Endothelial cell of umbilical vein (primary cell): ENCODE results near the gene GUCA2A. TPM values are rescaled to one million over a fixed set of nuclear protein-coding genes. Genes with fewer than 3 reads are reported as not detected.

Experiments used
- BruUV-seq: library from RNA; stranded (reverse); fragments of 400-500 nt; replicated peaks from 2 replicates; lab custom pipeline; 2021; lab: Mats Ljungman, UMichigan
- CTCF ChIA-PET: fragments of 300-600, 350-600 bp; sonication (Branson Sonifier 250); formaldehyde crosslinking; loops from one replicate; lab custom pipeline; 2021; ENCODE audit warnings: antibody characterized with exemption, inconsistent platforms; lab: Charles Lee
- POLR2A ChIA-PET: fragments of 300-600, 350-600 bp; sonication (Branson Sonifier 250); formaldehyde crosslinking; loops from one replicate; lab custom pipeline; 2021; ENCODE audit warnings: antibody characterized with exemption, inconsistent platforms; lab: Charles Lee
- DNase-seq: peaks from one replicate; pipeline ENCODE4 v3.0.0-alpha.2; 2011; ENCODE audit warnings: low read depth, low spot score
- FAIRE-seq: peaks from 2 replicates; lab custom pipeline; 2011; peaks lifted over from hg19 to GRCh38; lab: Jason Lieb, UNC
- H2AFZ ChIP-seq: 2 replicates; pipeline ENCODE4 v1.6.0; 2012; ENCODE audit warnings: low read depth, low read length, control low read depth, inconsistent platforms
- H3K27ac ChIP-seq: 2 replicates; pipeline ENCODE4 v1.5.1; 2011; ENCODE audit warnings: low read depth, mild to moderate bottlenecking, control low read depth, low read length, moderate library complexity; ENCODE audit not compliant: insufficient read depth
- H3K27me3 ChIP-seq, 2 experiments: 2 replicates each; pipeline versions ENCODE4 v1.6.0 to v1.6.1; 2011; ENCODE audit warnings: low read length in 2 of 2, mixed read lengths in 1 of 2; ENCODE audit not compliant: control insufficient read depth in 2 of 2, insufficient read depth in 2 of 2
- H3K36me3 ChIP-seq, 2 experiments: 2 replicates in 1 of 2; 3 replicates in 1 of 2; pipeline ENCODE4 v1.5.1; 2011; ENCODE audit warnings: low read length in 2 of 2, mild to moderate bottlenecking in 1 of 2, moderate library complexity in 1 of 2; ENCODE audit not compliant: control insufficient read depth in 2 of 2, insufficient read depth in 2 of 2; ENCODE audit errors: extremely low read depth in 1 of 2
- H3K4me1 ChIP-seq: 3 replicates; pipeline ENCODE4 v1.5.1; 2011; ENCODE audit warnings: mild to moderate bottlenecking, low read length; ENCODE audit not compliant: control insufficient read depth, insufficient read depth; ENCODE audit errors: extremely low read depth
- H3K4me2 ChIP-seq: 2 replicates; pipeline ENCODE4 v1.6.1; 2011; ENCODE audit warnings: low read length, control low read depth, mixed read lengths; ENCODE audit not compliant: insufficient read depth
- H3K4me3 ChIP-seq, 3 experiments: fragments of 200-600 bp in 1 of 3; sonication (generic), shearing (Covaris generic) in 1 of 3; replicated peaks in 1 of 3; 2 replicates each; pipeline ENCODE4 v1.5.1; 2011 to 2016; ENCODE audit warnings: control low read depth in 3 of 3, low read length in 3 of 3, mild to moderate bottlenecking in 2 of 3, inconsistent platforms in 1 of 3, low read depth in 1 of 3, moderate library complexity in 1 of 3; ENCODE audit not compliant: insufficient read depth in 1 of 3
- H3K79me2 ChIP-seq: 2 replicates; pipeline ENCODE4 v1.6.0; 2012; ENCODE audit warnings: low read length, inconsistent platforms; ENCODE audit not compliant: control insufficient read depth, insufficient read depth
- H3K9ac ChIP-seq: replicated peaks from 2 replicates; pipeline ENCODE3; 2011; ENCODE audit warnings: low read length, control low read depth; ENCODE audit not compliant: insufficient read depth; ENCODE audit errors: extremely low read depth
- H3K9me1 ChIP-seq: replicated peaks from 3 replicates; pipeline ENCODE4 v1.6.0; 2011; ENCODE audit warnings: mild to moderate bottlenecking, low read length; ENCODE audit not compliant: control insufficient read depth, insufficient read depth; ENCODE audit errors: extremely low read depth
- H3K9me3 ChIP-seq: replicated peaks from 2 replicates; pipeline ENCODE4 v1.5.1; 2012; ENCODE audit warnings: low read length, inconsistent platforms; ENCODE audit not compliant: control insufficient read depth, insufficient read depth
- H4K20me1 ChIP-seq: replicated peaks from 2 replicates; pipeline ENCODE3; 2011; ENCODE audit warnings: mild to moderate bottlenecking, low read length; ENCODE audit not compliant: control insufficient read depth, insufficient read depth; ENCODE audit errors: extremely low read depth
- EZH2 ChIP-seq: IDR thresholded peaks from 2 replicates; pipeline ENCODE4 v1.6.1; 2012; ENCODE audit warnings: borderline replicate concordance, low read depth, mild to moderate bottlenecking, moderate library complexity, low read length, inconsistent platforms; ENCODE audit not compliant: severe bottlenecking
- FOS ChIP-seq: IDR thresholded peaks from 2 replicates; pipeline ENCODE4 v1.6.1; 2011; ENCODE audit warnings: mild to moderate bottlenecking, low read length, moderate library complexity, borderline replicate concordance; ENCODE audit not compliant: insufficient read depth
- GATA2 ChIP-seq: IDR thresholded peaks from 2 replicates; pipeline ENCODE4 v1.7.0; 2011; ENCODE audit warnings: low read depth, mild to moderate bottlenecking, moderate library complexity, mixed read lengths, low read length; ENCODE audit not compliant: insufficient read length, insufficient read depth
- JUN ChIP-seq: IDR thresholded peaks from 2 replicates; pipeline ENCODE4 v1.6.1; 2011; ENCODE audit warnings: borderline replicate concordance, low read depth; ENCODE audit not compliant: insufficient read length, insufficient read depth
- MYC ChIP-seq: IDR thresholded peaks from one replicate; pipeline ENCODE4 v1.6.1; 2011; ENCODE audit warnings: mild to moderate bottlenecking, low read depth, low read length
- POLR2A ChIP-seq: IDR thresholded peaks from 2 replicates; pipeline ENCODE4 v1.6.1; 2012; ENCODE audit warnings: low read depth, mild to moderate bottlenecking, control low read depth, low read length
- POLR2AphosphoS5 ChIP-seq: IDR thresholded peaks from 2 replicates; pipeline ENCODE4 v1.6.1; 2012; ENCODE audit warnings: low read depth, mild to moderate bottlenecking, control low read depth, low read length, moderate library complexity; ENCODE audit not compliant: insufficient read depth
- dilution Hi-C: fragments of 300-500 bp; cut with MboI; formaldehyde crosslinking; loops from one replicate; pipeline ENCODE4 v1.15.0; 2019; ENCODE audit warnings: low sequenced_read_pairs; ENCODE audit not compliant: extremely low pct_ligation_motif_present
- intact Hi-C: fragments of 100-400 bp; cut with micrococcal nuclease; formaldehyde crosslinking; loops from one replicate; pipeline ENCODE4 v1.10.0; 2022
- polyA plus RNA-seq, 4 experiments: library from polyadenylated mRNA; depleted of rRNA in 3 of 4; stranded (reverse) in 3 of 4; unstranded in 1 of 4; fragments of >200 nt; gene quantifications; 2 replicates each; pipeline versions ENCODE4 v1.2.1 to v1.2.3, GENCODE V29; 2011 to 2012; ENCODE audit warnings: missing spikeins in 1 of 4
- total RNA-seq: library from RNA; stranded (reverse); gene quantifications from 2 replicates; pipeline ENCODE4 v1.2.3, GENCODE V29; 2021
- TF ChIP-seq, protein P1 (sequence below): IDR thresholded peaks from 2 replicates; pipeline ENCODE4 v1.6.1; 2011; ENCODE audit not compliant: insufficient read depth, insufficient read length
- TF ChIP-seq, protein P2 (sequence below), 2 donors: IDR thresholded peaks; 1 replicate in 1 of 2; 2 replicates in 1 of 2; pipeline ENCODE4 v1.5.1; 2011; ENCODE audit warnings: low read length in 2 of 2, mild to moderate bottlenecking in 2 of 2, moderate library complexity in 2 of 2, control low read depth in 1 of 2, inconsistent platforms in 1 of 2, low read depth in 1 of 2; ENCODE audit not compliant: insufficient read depth in 1 of 2; ENCODE audit errors: extremely low read depth in 1 of 2

The GUCA2A gene
- total and polyA plus RNA-seq, 2 donors (not counting 3 experiments of a cell fraction or from before 2014, with no cell fraction given), result not detected

DNA sequence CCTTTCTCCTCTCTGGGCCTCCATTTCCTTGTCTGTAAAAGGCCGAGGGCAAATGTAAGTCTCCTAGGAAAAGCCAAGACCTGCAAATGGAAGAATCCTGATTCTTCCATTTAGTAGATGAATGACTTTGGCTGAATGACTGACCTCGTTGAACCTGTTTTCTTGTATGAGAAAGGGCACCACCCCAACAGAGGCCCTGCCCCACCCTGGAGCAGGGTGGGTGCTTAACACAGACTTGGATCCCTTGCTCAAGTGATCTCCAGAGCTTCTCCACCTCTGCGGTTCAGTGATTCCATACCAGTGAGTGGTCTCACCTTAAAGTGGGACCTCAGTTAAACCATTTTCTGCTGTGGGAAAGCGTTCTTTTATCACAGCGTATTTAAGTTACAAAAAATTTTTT lies 50.3 kb downstream of the GUCA2A start:
- Histone ChIP-seq H3K9me1 (no peaks in the 10 kb centered on the region), H3K79me2 (no peaks in the 10 kb centered on the region), H3K27me3 (peaks cover 6 to 17% of the 10 kb centered on the region in 2 experiments), H4K20me1 (no peaks in the 10 kb centered on the region), H2AFZ (no peak overlapping the region), H3K27ac (no peak overlapping the region), H3K9ac (no peak overlapping the region), H3K4me2 (no peak overlapping the region), H3K4me3 (no peak overlapping the region), H3K36me3 (no peaks in the 10 kb centered on the region), H3K9me3 (no peaks in the 10 kb centered on the region), H3K4me1 (no peaks in the 10 kb centered on the region)
- CTCF ChIA-PET, result interaction anchor here (1.1 kb wide), 1 partner anchor 302 kb away, joined by 4 read pairs; no protein-coding TSS in a partner anchor
- BruUV-seq, result no TSS peak
- TF ChIP-seq EZH2 (no peak), POLR2A (no peak), JUN (no peak), GATA2 (no peak), MYC (no peak), FOS (no peak), POLR2AphosphoS5 (no peak)
- TF ChIP-seq, protein P1, sequence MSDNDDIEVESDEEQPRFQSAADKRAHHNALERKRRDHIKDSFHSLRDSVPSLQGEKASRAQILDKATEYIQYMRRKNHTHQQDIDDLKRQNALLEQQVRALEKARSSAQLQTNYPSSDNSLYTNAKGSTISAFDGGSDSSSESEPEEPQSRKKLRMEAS, result no peak
- TF ChIP-seq, protein P2, sequence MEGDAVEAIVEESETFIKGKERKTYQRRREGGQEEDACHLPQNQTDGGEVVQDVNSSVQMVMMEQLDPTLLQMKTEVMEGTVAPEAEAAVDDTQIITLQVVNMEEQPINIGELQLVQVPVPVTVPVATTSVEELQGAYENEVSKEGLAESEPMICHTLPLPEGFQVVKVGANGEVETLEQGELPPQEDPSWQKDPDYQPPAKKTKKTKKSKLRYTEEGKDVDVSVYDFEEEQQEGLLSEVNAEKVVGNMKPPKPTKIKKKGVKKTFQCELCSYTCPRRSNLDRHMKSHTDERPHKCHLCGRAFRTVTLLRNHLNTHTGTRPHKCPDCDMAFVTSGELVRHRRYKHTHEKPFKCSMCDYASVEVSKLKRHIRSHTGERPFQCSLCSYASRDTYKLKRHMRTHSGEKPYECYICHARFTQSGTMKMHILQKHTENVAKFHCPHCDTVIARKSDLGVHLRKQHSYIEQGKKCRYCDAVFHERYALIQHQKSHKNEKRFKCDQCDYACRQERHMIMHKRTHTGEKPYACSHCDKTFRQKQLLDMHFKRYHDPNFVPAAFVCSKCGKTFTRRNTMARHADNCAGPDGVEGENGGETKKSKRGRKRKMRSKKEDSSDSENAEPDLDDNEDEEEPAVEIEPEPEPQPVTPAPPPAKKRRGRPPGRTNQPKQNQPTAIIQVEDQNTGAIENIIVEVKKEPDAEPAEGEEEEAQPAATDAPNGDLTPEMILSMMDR (IDR thresholded peaks at IDR 0.05; ENCODE audit: extremely low read depth in 1 of 2, insufficient read depth in 1 of 2, low read depth in 1 of 2, low read length in 2 of 2), result no peak
- POLR2A ChIA-PET, result no interaction called here
- no peak for FAIRE-seq
- DNase-seq, result no peak
- dilution Hi-C loops (no loop called here), intact Hi-C loops (no loop called here)

Other genes with a start within 250 kb of the GUCA2A start
- 4.0 and 5.0 TPM in 2 replicates for gene HIVEP3, start 245.8 kb downstream of the GUCA2A start, total RNA-seq
- 2.1 and 3.4 TPM in 2 replicates for gene HIVEP3, start 245.8 kb downstream of the GUCA2A start, polyA plus RNA-seq
- gene GUCA2B, start 11.3 kb downstream of the GUCA2A start, total RNA-seq, result not detected in 2 replicates
- gene GUCA2B, start 11.3 kb downstream of the GUCA2A start, polyA plus RNA-seq, result not detected in 2 replicates
- gene FOXJ3, start 170.5 kb upstream of the GUCA2A start, total RNA-seq, result 36.5 and 38.8 TPM in 2 replicates
- 34.7 and 35.4 TPM in 2 replicates for gene FOXJ3, start 170.5 kb upstream of the GUCA2A start, polyA plus RNA-seq
- not detected in 2 replicates for gene RIMKLA, start 216.0 kb upstream of the GUCA2A start, total RNA-seq
- gene RIMKLA, start 216.0 kb upstream of the GUCA2A start, polyA plus RNA-seq, result under 0.01 and 0.01 TPM in 2 replicates